Lower lobe of right lung (tissue), 2 donors: ENCODE results near the gene CARS2. TPM values are rescaled to one million over a fixed set of nuclear protein-coding genes. Genes with fewer than 3 reads are reported as not detected.
"Not testable (repeated sequence)": the region's sequence is repeated elsewhere in the genome, so short reads cannot be mapped to it uniquely, and the experiment has no call there.

Experiments
- ATAC-seq, 2 donors: fragments of 200-7000 bp; cut with Tn5 transposase; one replicate each; pipeline ENCODE4 v1.9.1; 2020 to 2022; ENCODE audit warnings: mild to moderate bottlenecking in 2 of 2, moderate library complexity in 2 of 2
- DNase-seq: peaks from one replicate; pipeline ENCODE4 v3.0.0-alpha.2; 2020
- H3K27ac ChIP-seq: fragments of 200-600 bp; one replicate; pipeline ENCODE4 v1.8.0; 2022
- H3K27me3 ChIP-seq: fragments of 200-600 bp; one replicate; pipeline ENCODE4 v1.8.0; 2022; ENCODE audit warnings: low read depth
- H3K36me3 ChIP-seq: fragments of 200-600 bp; one replicate; pipeline ENCODE4 v1.8.0; 2022; ENCODE audit warnings: mild to moderate bottlenecking
- H3K4me1 ChIP-seq: fragments of 200-600 bp; one replicate; pipeline ENCODE4 v1.8.0; 2022
- H3K4me3 ChIP-seq: fragments of 200-600 bp; one replicate; pipeline ENCODE4 v1.8.0; 2022; ENCODE audit warnings: mild to moderate bottlenecking
- H3K9me3 ChIP-seq: fragments of 200-600 bp; one replicate; pipeline ENCODE4 v1.8.0; 2022
- CTCF ChIP-seq: fragments of 200-600 bp; IDR thresholded peaks from one replicate; pipeline ENCODE4 v1.8.0; 2022; ENCODE audit warnings: antibody characterized with exemption, mild to moderate bottlenecking
- intact Hi-C: fragments of 100-400 bp; cut with DNase I; formaldehyde crosslinking; loops from one replicate; pipeline ENCODE4 v1.11.0; 2022
- total RNA-seq: library from RNA; stranded (reverse); fragmentation: NEBNext Ultra II Directional; extraction: Animal tissue kit (Norgen Biotek cat#: 25700); gene quantifications from one replicate; pipeline ENCODE4 v1.2.1, GENCODE V29; 2021
- donor health status: DM: no; HTN: yes; CAD: no; lungs with severe emphysema.

The CARS2 gene
- total RNA-seq, 1 donor from 2014 or later, result 70.3 TPM

- TF ChIP-seq CTCF, result no peak
- intact Hi-C loops, result no loop called here
- ATAC-seq (no peak), DNase-seq (no peak)
- Histone ChIP-seq H3K27me3 (no peaks in the 10 kb centered on the region), H3K4me3 (no peak overlapping the region), H3K27ac (no peak overlapping the region), H3K9me3 (no peaks in the 10 kb centered on the region), H3K4me1 (no peaks in the 10 kb centered on the region), H3K36me3 (peaks cover 59% of the 10 kb centered on the region)
These were observed 28.0 kb downstream of the CARS2 start for GRCh38 chr13:110677731-110678545.

GRCh38 chr13:110676595-110677587 is 29.0 kb downstream of the CARS2 start:
- peaks cover 48% of the 10 kb centered on the region for H3K36me3 ChIP-seq
- DNase-seq (no peak), ATAC-seq (peak; percentile 69 to 72)
- no peak for TF ChIP-seq CTCF
- no peak overlapping the region for H3K4me3 ChIP-seq
- intact Hi-C loops, result no loop called here
- H3K27me3 ChIP-seq, result no peaks in the 10 kb centered on the region
- H3K27ac ChIP-seq, result peak overlapping the region; percentile 11
- H3K9me3 ChIP-seq, result no peaks in the 10 kb centered on the region
- no peaks in the 10 kb centered on the region for H3K4me1 ChIP-seq

GRCh38 chr13:110669814-110670213 is 36.1 kb downstream of the CARS2 start:
- H3K4me3 ChIP-seq, intact Hi-C loops, DNase-seq, H3K4me1 ChIP-seq, ATAC-seq, H3K27me3 ChIP-seq, H3K9me3 ChIP-seq, H3K27ac ChIP-seq: not testable (repeated sequence)
- peaks cover 49% of the 10 kb centered on the region for H3K36me3 ChIP-seq

- Histone ChIP-seq H3K4me3 (no peak overlapping the region), H3K27me3 (no peaks in the 10 kb centered on the region), H3K36me3 (peaks cover 57% of the 10 kb centered on the region), H3K9me3 (no peaks in the 10 kb centered on the region), H3K4me1 (no peaks in the 10 kb centered on the region), H3K27ac (no peak overlapping the region)
- intact Hi-C loops, result no loop called here
- no peak for TF ChIP-seq CTCF
- DNase-seq (no peak), ATAC-seq (no peak)
These were observed 36.9 kb downstream of the CARS2 start for GRCh38 chr13:110669036-110669435.

GRCh38 chr13:110666255-110666533 is 39.7 kb downstream of the CARS2 start:
- DNase-seq, result no peak
- TF ChIP-seq CTCF, result no peak
- Histone ChIP-seq H3K27ac (peak overlapping the region; percentile 46), H3K36me3 (peaks cover 81% of the 10 kb centered on the region), H3K4me1 (no peaks in the 10 kb centered on the region), H3K27me3 (no peaks in the 10 kb centered on the region), H3K9me3 (no peaks in the 10 kb centered on the region), H3K4me3 (no peak overlapping the region)
- intact Hi-C loops, result no loop called here
- no peak for ATAC-seq
